Measurements from ENCODE around the gene NMNAT2.
"Not testable (repeated sequence)": the region's sequence is repeated elsewhere in the genome, so short reads cannot be mapped to it uniquely, and the experiment has no call there.

Gene NMNAT2

DNA sequence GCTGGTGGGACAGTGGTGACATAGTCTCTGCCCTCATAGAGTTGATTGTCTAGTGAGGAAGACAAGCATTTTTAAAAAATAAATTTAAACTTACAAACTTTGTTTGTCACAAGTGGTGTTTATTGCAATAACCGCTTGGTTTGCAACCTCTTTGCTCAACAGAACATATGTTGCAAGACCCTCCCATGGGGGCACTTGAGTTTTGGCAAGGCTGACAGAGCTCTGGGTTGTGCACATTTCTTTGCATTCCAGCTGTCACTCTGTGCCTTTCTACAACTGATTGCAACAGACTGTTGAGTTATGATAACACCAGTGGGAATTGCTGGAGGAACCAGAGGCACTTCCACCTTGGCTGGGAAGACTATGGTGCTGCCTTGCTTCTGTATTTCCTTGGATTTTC lies 173.7 kb downstream of the NMNAT2 start:
- no peak for DNase-seq (ENCODE audit: low spot score)
- TF ChIP-seq, protein P1, sequence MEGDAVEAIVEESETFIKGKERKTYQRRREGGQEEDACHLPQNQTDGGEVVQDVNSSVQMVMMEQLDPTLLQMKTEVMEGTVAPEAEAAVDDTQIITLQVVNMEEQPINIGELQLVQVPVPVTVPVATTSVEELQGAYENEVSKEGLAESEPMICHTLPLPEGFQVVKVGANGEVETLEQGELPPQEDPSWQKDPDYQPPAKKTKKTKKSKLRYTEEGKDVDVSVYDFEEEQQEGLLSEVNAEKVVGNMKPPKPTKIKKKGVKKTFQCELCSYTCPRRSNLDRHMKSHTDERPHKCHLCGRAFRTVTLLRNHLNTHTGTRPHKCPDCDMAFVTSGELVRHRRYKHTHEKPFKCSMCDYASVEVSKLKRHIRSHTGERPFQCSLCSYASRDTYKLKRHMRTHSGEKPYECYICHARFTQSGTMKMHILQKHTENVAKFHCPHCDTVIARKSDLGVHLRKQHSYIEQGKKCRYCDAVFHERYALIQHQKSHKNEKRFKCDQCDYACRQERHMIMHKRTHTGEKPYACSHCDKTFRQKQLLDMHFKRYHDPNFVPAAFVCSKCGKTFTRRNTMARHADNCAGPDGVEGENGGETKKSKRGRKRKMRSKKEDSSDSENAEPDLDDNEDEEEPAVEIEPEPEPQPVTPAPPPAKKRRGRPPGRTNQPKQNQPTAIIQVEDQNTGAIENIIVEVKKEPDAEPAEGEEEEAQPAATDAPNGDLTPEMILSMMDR (IDR thresholded peaks at IDR 0.05; ENCODE audit: extremely low read depth, missing control alignments): no peak

DNA sequence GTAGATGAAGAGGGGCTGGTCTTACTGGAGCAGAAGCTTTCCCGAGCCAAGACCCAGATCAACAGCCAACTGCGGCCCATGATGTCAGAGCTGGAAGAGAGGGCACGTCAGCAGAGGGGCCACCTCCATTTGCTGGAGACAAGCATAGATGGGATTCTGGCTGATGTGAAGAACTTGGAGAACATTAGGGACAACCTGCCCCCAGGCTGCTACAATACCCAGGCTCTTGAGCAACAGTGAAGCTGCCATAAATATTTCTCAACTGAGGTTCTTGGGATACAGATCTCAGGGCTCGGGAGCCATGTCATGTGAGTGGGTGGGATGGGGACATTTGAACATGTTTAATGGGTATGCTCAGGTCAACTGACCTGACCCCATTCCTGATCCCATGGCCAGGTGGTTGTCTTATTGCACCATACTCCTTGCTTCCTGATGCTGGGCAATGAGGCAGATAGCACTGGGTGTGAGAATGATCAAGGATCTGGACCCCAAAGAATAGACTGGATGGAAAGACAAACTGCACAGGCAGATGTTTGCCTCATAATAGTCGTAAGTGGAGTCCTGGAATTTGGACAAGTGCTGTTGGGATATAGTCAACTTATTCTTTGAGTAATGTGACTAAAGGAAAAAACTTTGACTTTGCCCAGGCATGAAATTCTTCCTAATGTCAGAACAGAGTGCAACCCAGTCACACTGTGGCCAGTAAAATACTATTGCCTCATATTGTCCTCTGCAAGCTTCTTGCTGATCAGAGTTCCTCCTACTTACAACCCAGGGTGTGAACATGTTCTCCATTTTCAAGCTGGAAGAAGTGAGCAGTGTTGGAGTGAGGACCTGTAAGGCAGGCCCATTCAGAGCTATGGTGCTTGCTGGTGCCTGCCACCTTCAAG lies 174.8 kb downstream of the NMNAT2 start:
- no peak for DNase-seq (ENCODE audit: low spot score)
- TF ChIP-seq, protein P1 (IDR thresholded peaks at IDR 0.05; ENCODE audit: extremely low read depth, missing control alignments): no peak

DNA sequence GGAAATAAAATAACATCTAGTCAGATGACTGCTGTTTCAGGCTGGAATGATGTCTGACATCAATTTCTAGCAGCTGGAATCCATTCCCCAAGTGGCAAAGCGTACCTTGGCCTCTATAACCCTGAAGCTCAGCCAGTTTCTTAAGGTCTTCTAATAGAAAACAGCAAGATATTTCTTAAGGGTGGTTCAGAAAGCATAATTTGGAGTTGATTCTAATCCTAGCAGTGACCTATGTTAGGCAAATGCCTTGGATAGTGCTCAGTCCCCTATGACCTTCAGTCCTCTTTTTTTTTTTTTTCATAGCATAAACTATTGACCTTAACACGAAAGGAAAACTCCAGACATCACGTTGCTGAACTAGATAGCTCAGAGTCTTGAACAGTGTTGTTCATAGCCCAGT lies 175.6 kb downstream of the NMNAT2 start:
- no peak for DNase-seq (ENCODE audit: low spot score)

DNA sequence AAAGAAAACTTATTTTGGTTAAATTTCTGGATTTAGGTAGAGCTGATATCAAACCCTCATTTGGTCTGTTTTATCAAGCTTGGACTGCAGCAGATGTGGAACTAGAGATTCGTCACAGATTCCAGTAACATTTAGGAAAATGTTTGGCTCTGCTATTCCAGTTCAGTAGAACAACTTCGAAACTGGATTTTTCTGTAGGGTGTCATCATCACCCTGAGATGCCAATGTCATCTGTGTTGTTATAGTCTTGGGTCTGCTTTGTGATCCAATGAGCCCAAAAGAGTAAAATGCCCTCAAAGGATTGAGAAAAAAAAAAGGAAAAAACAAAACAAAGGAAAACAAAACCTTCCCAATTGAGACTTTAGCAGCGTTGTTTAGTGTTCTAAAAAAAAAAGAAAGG lies 176.7 kb downstream of the NMNAT2 start:
- TF ChIP-seq, protein P1 (IDR thresholded peaks at IDR 0.05; ENCODE audit: extremely low read depth, missing control alignments): no peak
- no peak for DNase-seq (ENCODE audit: low spot score)

More for the DNA sequence above, 175.6 kb downstream of the NMNAT2 start:
- TF ChIP-seq, protein P1 (IDR thresholded peaks at IDR 0.05; ENCODE audit: extremely low read depth, missing control alignments): no peak

DNA sequence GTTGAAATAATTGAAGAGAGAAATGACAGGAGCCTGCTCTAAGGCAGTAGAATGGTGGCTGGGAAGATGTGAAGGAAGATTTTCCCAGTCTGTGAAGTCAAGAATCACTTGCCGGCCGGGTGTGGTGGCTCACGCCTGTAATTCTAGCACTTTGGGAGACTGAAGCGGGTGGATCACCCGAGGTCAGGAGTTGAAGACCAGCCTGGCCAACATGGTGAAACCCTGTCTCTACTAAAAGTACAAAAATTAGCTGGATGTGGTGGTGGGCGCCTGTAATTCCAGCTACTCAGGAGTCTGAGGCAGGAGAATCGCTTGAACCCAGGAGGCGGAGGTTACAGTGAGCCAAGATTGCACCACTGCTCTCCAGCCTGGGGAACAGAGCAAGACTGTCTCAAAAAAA lies 177.3 kb downstream of the NMNAT2 start:
- not testable (repeated sequence) for DNase-seq (ENCODE audit: low spot score)

DNA sequence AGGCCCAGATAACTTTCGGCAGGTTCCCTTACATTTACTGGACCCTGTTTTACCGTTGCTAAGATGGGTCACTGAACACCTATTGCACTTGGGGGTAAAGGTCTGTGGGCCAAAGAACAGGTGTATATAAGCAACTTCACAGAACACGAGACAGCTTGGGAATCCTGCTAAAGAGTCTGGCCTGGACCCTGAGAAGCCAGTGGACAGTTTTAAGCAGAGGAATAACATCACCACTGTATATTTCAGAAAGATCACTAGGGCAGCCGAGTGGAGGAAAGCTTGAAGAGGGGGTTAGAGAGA lies 177.7 kb downstream of the NMNAT2 start:
- TF ChIP-seq, protein P1 (IDR thresholded peaks at IDR 0.05; ENCODE audit: extremely low read depth, missing control alignments): no peak
- no peak for DNase-seq (ENCODE audit: low spot score)

DNA sequence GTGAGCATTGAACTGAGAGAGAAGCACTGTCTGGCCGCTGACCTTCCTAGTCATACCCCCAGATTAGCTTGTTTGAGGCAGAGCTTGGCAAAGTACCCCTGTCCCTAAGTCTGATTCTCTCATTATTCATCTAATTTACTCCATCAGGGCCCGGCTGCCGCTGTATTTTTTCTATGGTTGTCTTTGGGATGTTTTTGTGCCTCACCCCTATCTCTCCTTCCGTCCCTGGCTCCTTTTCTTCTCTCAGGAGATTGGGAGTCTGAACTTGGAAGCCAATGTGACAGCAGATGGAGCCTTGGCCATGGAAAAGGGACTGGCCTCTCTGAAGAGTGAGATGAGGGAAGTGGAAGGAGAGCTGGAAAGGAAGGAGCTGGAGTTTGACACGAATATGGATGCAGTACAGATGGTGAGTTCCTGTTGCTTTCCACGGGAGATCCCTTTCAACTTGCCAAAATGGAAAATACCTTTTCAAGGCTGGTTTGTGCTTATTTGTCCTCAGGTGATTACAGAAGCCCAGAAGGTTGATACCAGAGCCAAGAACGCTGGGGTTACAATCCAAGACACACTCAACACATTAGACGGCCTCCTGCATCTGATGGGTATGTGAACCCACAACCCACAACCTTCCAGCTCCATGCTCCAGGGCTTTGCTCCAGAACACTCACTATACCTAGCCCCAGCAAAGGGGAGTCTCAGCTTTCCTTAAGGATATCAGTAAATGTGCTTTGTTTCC lies 178.2 kb downstream of the NMNAT2 start:
- DNase-seq (ENCODE audit: low spot score): no peak
- TF ChIP-seq, protein P1 (IDR thresholded peaks at IDR 0.05; ENCODE audit: extremely low read depth, missing control alignments): no peak

Data from GM20000 (cell line).